ENCODE results near the gene ZSCAN23. TPM values are rescaled to one million over a fixed set of nuclear protein-coding genes. Genes with fewer than 3 reads are reported as not detected.
A peak's percentile ranks its signal among the peaks of the same experiment; 100 is the strongest.
"Not testable (repeated sequence)": the region's sequence is repeated elsewhere in the genome, so short reads cannot be mapped to it uniquely, and the experiment has no call there.

The ZSCAN23 gene
- total and polyA plus RNA-seq, 2 donors (not counting 1 experiment from before 2014, with no cell fraction given) = 3.8 to 5.1 TPM

DNA sequence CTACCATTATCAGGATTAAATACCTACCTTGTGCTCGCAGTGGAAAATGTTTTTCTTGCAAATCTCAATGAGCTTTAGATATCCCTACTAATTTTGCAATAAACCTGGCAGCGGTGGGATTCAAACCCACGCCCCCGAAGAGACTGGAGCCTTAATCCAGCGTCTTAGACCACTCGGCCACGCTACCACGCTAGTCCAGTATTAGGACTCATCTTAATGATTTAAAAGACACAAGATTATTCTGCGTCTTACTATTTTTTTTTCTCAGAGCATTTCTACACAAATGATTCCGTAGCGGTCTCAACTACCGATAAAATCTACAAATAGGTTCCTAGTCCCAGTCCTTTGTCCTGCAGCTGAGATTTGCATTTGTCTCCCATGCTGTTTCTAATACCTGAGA is 35.2 kb upstream of the ZSCAN23 start:
- H3K9ac ChIP-seq (ENCODE audit: insufficient read depth, low read length) = no peak overlapping the region
- TF ChIP-seq EZH2 (IDR thresholded peaks at IDR 0.05; ENCODE audit: low read length, missing control alignments) = no peak
- TF ChIP-seq, protein P1, sequence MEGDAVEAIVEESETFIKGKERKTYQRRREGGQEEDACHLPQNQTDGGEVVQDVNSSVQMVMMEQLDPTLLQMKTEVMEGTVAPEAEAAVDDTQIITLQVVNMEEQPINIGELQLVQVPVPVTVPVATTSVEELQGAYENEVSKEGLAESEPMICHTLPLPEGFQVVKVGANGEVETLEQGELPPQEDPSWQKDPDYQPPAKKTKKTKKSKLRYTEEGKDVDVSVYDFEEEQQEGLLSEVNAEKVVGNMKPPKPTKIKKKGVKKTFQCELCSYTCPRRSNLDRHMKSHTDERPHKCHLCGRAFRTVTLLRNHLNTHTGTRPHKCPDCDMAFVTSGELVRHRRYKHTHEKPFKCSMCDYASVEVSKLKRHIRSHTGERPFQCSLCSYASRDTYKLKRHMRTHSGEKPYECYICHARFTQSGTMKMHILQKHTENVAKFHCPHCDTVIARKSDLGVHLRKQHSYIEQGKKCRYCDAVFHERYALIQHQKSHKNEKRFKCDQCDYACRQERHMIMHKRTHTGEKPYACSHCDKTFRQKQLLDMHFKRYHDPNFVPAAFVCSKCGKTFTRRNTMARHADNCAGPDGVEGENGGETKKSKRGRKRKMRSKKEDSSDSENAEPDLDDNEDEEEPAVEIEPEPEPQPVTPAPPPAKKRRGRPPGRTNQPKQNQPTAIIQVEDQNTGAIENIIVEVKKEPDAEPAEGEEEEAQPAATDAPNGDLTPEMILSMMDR (conservative IDR thresholded peaks at IDR 0.05 in 1 of 2, IDR thresholded peaks at IDR 0.05 in 1 of 2; ENCODE audit: low read depth in 1 of 2, low read length in 2 of 2) = no peak
- H3K79me2 ChIP-seq (ENCODE audit: control insufficient read depth, insufficient read depth, low read length) = no peaks in the 10 kb centered on the region
- H3K4me1 ChIP-seq (ENCODE audit: control insufficient read depth, extremely low read depth, insufficient read depth, low read length) = no peaks in the 10 kb centered on the region
- no peak overlapping the region for H3K4me2 ChIP-seq (ENCODE audit: extremely low read depth, insufficient read depth, low read length)
- H3K9me3 ChIP-seq (ENCODE audit: control insufficient read depth, insufficient read depth, low read depth, low read length) = no peaks in the 10 kb centered on the region
- no peaks in the 10 kb centered on the region for H4K20me1 ChIP-seq (ENCODE audit: control insufficient read depth, extremely low read depth, insufficient read depth, low read length)
- H2AFZ ChIP-seq (ENCODE audit: low read length) = no peak overlapping the region
- H3K36me3 ChIP-seq (ENCODE audit: control insufficient read depth, insufficient read depth, low read length) = no peaks in the 10 kb centered on the region
- H3K27ac ChIP-seq (ENCODE audit: insufficient read depth, low read length) = no peak overlapping the region
- peak in 1 of 2 donors; percentile 9 for DNase-seq (ENCODE audit: low read depth in 2 of 2)
- peak overlapping the region in 2 of 4 experiments; percentile 7 to 32 for H3K4me3 ChIP-seq (replicated peaks in 1 of 4; ENCODE audit: control extremely low read depth in 1 of 4, insufficient read depth in 1 of 4, low read depth in 3 of 4, low read length in 4 of 4)
- H3K27me3 ChIP-seq (ENCODE audit: control insufficient read depth, insufficient read depth, low read length) = peaks cover 14% of the 10 kb centered on the region

DNA sequence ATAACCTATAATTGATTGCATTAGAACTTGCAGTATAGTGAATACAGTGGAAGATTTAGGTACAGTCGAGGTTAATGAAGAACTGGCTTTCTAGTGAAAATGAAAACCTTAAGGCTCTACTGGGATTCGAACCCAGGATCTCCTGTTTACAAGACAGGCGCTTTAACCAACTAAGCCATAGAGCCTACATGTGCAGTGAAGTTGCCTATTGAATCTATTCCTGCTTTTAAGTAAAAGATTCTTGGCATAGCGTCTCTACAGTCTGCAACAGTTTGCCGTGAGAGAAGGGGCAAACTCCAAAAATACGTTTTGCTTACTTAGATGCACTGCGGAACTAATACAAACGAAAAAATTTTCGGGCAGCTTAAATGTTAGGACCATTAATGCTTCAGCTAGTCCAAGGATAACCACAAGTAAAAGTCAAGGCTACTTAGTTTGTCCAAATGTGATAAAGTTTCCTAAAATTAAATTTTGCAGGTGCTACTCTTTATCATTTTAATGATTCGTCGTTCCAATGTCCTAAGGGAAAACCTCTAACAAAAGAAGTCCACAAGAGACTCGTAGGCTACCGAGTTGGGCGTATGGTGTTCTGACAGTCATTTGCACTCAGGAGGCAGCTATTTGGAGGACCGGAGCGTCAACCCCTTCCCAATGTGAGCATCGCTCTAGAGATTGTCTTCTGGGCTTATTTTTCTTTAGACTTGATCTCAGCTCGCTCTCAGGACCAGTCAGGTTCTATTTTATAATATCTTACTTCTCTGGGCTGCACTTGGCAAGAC is 31.3 kb upstream of the ZSCAN23 start:
- H2AFZ ChIP-seq (ENCODE audit: low read length) = peak overlapping the region; percentile 22

DNA sequence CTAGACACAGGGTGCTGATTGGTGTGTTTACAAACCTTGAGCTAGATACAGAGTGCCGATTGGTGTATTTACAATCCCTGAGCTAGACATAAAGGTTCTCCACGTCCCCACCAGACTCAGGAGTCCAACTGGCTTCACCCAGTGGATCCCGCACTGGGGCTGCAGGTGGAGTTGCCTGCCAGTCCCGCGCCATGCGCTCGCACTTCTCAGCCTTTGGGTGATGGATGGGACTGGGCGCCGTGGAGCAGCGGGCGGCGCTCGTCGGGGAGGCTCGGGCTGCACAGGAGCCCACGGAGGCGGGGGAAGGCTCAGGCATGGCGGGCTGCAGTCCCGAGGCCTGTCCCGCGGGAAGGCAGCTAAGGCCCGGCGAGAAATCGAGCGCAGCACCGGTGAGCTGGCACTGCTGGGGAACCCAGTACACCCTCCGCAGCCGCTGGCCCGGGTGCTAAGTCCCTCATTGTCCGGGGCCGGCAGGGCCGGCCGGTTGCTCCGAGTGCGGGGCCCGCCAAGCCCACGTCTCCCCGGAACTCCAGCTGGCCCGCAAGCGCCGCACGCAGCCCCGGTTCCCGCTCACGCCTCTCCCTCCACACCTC is 26.0 kb upstream of the ZSCAN23 start:
- H3K27me3 ChIP-seq (ENCODE audit: control insufficient read depth, insufficient read depth, low read length); H3K4me3 ChIP-seq (replicated peaks in 1 of 4; ENCODE audit: control extremely low read depth in 1 of 4, insufficient read depth in 1 of 4, low read depth in 3 of 4, low read length in 4 of 4); H2AFZ ChIP-seq (ENCODE audit: low read length); H3K9ac ChIP-seq (ENCODE audit: insufficient read depth, low read length); H3K36me3 ChIP-seq (ENCODE audit: control insufficient read depth, insufficient read depth, low read length); H4K20me1 ChIP-seq (ENCODE audit: control insufficient read depth, extremely low read depth, insufficient read depth, low read length); H3K4me1 ChIP-seq (ENCODE audit: control insufficient read depth, extremely low read depth, insufficient read depth, low read length); H3K27ac ChIP-seq (ENCODE audit: insufficient read depth, low read length); H3K9me3 ChIP-seq (ENCODE audit: control insufficient read depth, insufficient read depth, low read depth, low read length); H3K4me2 ChIP-seq (ENCODE audit: extremely low read depth, insufficient read depth, low read length); H3K79me2 ChIP-seq (ENCODE audit: control insufficient read depth, insufficient read depth, low read length); DNase-seq (ENCODE audit: low read depth in 2 of 2): not testable (repeated sequence)

More for the DNA sequence above, 31.3 kb upstream of the ZSCAN23 start:
- Histone ChIP-seq H3K4me2 (ENCODE audit: extremely low read depth, insufficient read depth, low read length) (peak overlapping the region; percentile 64), H4K20me1 (ENCODE audit: control insufficient read depth, extremely low read depth, insufficient read depth, low read length) (no peaks in the 10 kb centered on the region), H3K9ac (ENCODE audit: insufficient read depth, low read length) (no peak overlapping the region), H3K9me3 (ENCODE audit: control insufficient read depth, insufficient read depth, low read depth, low read length) (no peaks in the 10 kb centered on the region), H3K27ac (ENCODE audit: insufficient read depth, low read length) (no peak overlapping the region), H3K27me3 (ENCODE audit: control insufficient read depth, insufficient read depth, low read length) (peaks cover 5% of the 10 kb centered on the region), H3K4me3 (replicated peaks in 1 of 4; ENCODE audit: control extremely low read depth in 1 of 4, insufficient read depth in 1 of 4, low read depth in 3 of 4, low read length in 4 of 4) (peak overlapping the region; percentile 47 to 82 (median 61)), H3K4me1 (ENCODE audit: control insufficient read depth, extremely low read depth, insufficient read depth, low read length) (no peaks in the 10 kb centered on the region), H3K36me3 (ENCODE audit: control insufficient read depth, insufficient read depth, low read length) (no peaks in the 10 kb centered on the region), H3K79me2 (ENCODE audit: control insufficient read depth, insufficient read depth, low read length) (no peaks in the 10 kb centered on the region)
- TF ChIP-seq, protein P1 (conservative IDR thresholded peaks at IDR 0.05 in 1 of 2, IDR thresholded peaks at IDR 0.05 in 1 of 2; ENCODE audit: low read depth in 1 of 2, low read length in 2 of 2) = no peak
- TF ChIP-seq EZH2 (IDR thresholded peaks at IDR 0.05; ENCODE audit: low read length, missing control alignments) = no peak
- DNase-seq (ENCODE audit: low read depth in 2 of 2) = peak; percentile 82 to 94
